ENCODE measurements around the gene REXO1.

Gene REXO1

DNA sequence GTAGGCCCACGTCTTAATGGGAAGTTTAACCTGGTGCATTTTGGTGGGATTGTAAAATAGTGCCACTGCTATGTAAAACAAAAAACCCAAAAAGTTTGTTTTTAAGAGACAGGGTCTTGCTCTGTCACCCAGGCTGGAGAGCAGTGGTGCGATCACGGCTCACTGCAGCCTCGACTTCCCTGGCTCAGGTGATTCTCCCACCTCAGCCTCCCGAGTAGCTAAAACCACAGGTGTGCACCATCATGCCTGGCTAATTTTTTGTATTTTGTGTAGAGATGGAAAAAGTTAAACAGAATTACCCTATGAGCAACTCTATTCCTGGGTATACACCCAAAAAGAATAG, 820 bp upstream of the REXO1 start:
- H3K4me3 ChIP-seq (ENCODE audit: low read depth, low read length): no peak overlapping the region
- CTCF ChIA-PET: interaction anchor here (0.6 to 1.8 kb wide), 10 partner anchors 9 to 196 kb away, joined by 3 to 19 read pairs (median 4); partner anchors contain the start of gene TCF3
- POLR2A ChIA-PET: interaction anchor here (0.7 kb wide), 1 partner anchor 8 kb away, joined by 4 read pairs; no protein-coding TSS in a partner anchor
- H3K4me1 ChIP-seq (ENCODE audit: control insufficient read depth, insufficient read depth, low read length): peaks cover 2% of the 10 kb centered on the region; the same call in 1 of the 2 replicates
- H3K27ac ChIP-seq (ENCODE audit: extremely low read depth, low read depth, low read length): peak overlapping the region; percentile 100; the same call in 1 of the 2 replicates
- H3K36me3 ChIP-seq (ENCODE audit: control insufficient read depth in 2 of 2, insufficient read depth in 1 of 2, low read length in 2 of 2): peaks cover 0 to 15% of the 10 kb centered on the region in 2 experiments; a peak in 1 of 3 replicates
- H3K9me3 ChIP-seq (ENCODE audit: control insufficient read depth, insufficient read depth, low read depth, low read length): no peaks in the 10 kb centered on the region
- TF ChIP-seq ZNF501 (tag by site-specific recombination; IDR thresholded peaks at IDR 0.05) (no peak), PRDM2 (tag by site-specific recombination; IDR thresholded peaks at IDR 0.05; ENCODE audit: borderline replicate concordance) (0 out of 2 replicates have a peak, but pooled peaks have one; percentile 43)

GRCh38 chr19:1847684-1848398, 442 bp downstream of the REXO1 start:
- Histone ChIP-seq H3K9me3 (ENCODE audit: control insufficient read depth, insufficient read depth, low read depth, low read length) (no peaks in the 10 kb centered on the region), H3K4me3 (ENCODE audit: low read depth, low read length) (peak overlapping the region; percentile 96), H3K4me1 (ENCODE audit: control insufficient read depth, insufficient read depth, low read length) (peaks cover 2% of the 10 kb centered on the region; the same call in 1 of the 2 replicates), H3K27ac (ENCODE audit: extremely low read depth, low read depth, low read length) (peak overlapping the region; percentile 100), H3K36me3 (ENCODE audit: control insufficient read depth in 2 of 2, insufficient read depth in 1 of 2, low read length in 2 of 2) (peaks cover 0 to 23% of the 10 kb centered on the region in 2 experiments; a peak in 1 of 3 replicates)
- ChIA-PET POLR2A (no interaction called here), CTCF (interaction anchor here (0.7 to 3.1 kb wide), 4 partner anchors 10 to 175 kb away, joined by 4 to 32 read pairs (median 11); no protein-coding TSS in a partner anchor)
- TF ChIP-seq ZNF560 (tag by site-specific recombination; IDR thresholded peaks at IDR 0.05; ENCODE audit: borderline replicate concordance): no peak
- peak; percentile 86 for TF ChIP-seq ZBTB11 (tag by site-specific recombination; conservative IDR thresholded peaks at IDR 0.05; ENCODE audit: low read depth)
- TF ChIP-seq ZNF580 (tag by site-specific recombination; IDR thresholded peaks at IDR 0.05): no peak
- no peak for TF ChIP-seq ZNF747 (tag by site-specific recombination; IDR thresholded peaks at IDR 0.05)
- TF ChIP-seq ZBTB20 (tag by site-specific recombination; IDR thresholded peaks at IDR 0.05): peak; percentile 91
- TF ChIP-seq ZNF555 (tag by site-specific recombination; conservative IDR thresholded peaks at IDR 0.05): no peak
- TF ChIP-seq, protein P1, sequence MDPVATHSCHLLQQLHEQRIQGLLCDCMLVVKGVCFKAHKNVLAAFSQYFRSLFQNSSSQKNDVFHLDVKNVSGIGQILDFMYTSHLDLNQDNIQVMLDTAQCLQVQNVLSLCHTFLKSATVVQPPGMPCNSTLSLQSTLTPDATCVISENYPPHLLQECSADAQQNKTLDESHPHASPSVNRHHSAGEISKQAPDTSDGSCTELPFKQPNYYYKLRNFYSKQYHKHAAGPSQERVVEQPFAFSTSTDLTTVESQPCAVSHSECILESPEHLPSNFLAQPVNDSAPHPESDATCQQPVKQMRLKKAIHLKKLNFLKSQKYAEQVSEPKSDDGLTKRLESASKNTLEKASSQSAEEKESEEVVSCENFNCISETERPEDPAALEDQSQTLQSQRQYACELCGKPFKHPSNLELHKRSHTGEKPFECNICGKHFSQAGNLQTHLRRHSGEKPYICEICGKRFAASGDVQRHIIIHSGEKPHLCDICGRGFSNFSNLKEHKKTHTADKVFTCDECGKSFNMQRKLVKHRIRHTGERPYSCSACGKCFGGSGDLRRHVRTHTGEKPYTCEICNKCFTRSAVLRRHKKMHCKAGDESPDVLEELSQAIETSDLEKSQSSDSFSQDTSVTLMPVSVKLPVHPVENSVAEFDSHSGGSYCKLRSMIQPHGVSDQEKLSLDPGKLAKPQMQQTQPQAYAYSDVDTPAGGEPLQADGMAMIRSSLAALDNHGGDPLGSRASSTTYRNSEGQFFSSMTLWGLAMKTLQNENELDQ (tag by site-specific recombination; IDR thresholded peaks at IDR 0.05; ENCODE audit: low read depth): no peak
- TF ChIP-seq, protein P2, sequence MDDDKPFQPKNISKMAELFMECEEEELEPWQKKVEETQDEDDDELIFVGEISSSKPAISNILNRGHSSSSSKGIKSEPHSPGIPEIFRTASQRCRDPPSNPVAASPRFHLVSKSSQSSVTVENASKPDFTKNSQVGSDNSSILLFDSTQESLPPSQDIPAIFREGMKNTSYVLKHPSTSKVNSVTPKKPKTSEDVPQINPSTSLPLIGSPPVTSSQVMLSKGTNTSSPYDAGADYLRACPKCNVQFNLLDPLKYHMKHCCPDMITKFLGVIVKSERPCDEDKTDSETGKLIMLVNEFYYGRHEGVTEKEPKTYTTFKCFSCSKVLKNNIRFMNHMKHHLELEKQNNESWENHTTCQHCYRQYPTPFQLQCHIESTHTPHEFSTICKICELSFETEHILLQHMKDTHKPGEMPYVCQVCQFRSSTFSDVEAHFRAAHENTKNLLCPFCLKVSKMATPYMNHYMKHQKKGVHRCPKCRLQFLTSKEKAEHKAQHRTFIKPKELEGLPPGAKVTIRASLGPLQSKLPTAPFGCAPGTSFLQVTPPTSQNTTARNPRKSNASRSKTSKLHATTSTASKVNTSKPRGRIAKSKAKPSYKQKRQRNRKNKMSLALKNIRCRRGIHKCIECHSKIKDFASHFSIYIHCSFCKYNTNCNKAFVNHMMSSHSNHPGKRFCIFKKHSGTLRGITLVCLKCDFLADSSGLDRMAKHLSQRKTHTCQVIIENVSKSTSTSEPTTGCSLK (tag by site-specific recombination; IDR thresholded peaks at IDR 0.05): no peak
- no peak for TF ChIP-seq ZNF174 (tag by site-specific recombination; IDR thresholded peaks at IDR 0.05)
- TF ChIP-seq ZNF114 (tag by site-specific recombination; IDR thresholded peaks at IDR 0.05): no peak
- TF ChIP-seq ZNF692 (tag by site-specific recombination; IDR thresholded peaks at IDR 0.05): no peak
- peak; percentile 51; the same call in 1 of the 2 replicates for TF ChIP-seq KLF8 (tag by site-specific recombination; IDR thresholded peaks at IDR 0.05)
- no peak for TF ChIP-seq GLI4 (tag by site-specific recombination; IDR thresholded peaks at IDR 0.05)
- no peak for TF ChIP-seq SP2 (tag by site-specific recombination; IDR thresholded peaks at IDR 0.05)

Data from HEK293 (cell line).